Body of pancreas (tissue), 4 donors: ENCODE measurements around the gene RNF14. TPM values are rescaled to one million over a fixed set of nuclear protein-coding genes. Genes with fewer than 3 reads are reported as not detected.

ENCODE experiments used
- ATAC-seq: fragments of 150-250 bp; one replicate; pipeline ENCODE4 v1.9.1; 2016
- DNase-seq, 4 donors: peaks; one replicate each; pipeline ENCODE4 v3.0.0-alpha.2; 2019
- H3K27ac ChIP-seq, 4 donors: fragments of 200-600 bp; sonication (generic); 1 replicate in 3 of 4; 2 replicates in 1 of 4; pipeline versions ENCODE4 v1.5.1 to v1.6.1; 2016 to 2019; ENCODE audit warnings: mild to moderate bottlenecking in 1 of 4, mixed read lengths in 1 of 4, moderate library complexity in 1 of 4
- H3K27me3 ChIP-seq, 2 donors: fragments of 200-600 bp; sonication (generic); one replicate each; pipeline ENCODE4 v1.6.0; 2016; ENCODE audit warnings: mild to moderate bottlenecking in 1 of 2
- H3K36me3 ChIP-seq, 2 donors: fragments of 200-600 bp; sonication (generic); replicated peaks in 1 of 2; 2 replicates each; pipeline ENCODE4 v1.5.1; 2016; ENCODE audit warnings: low read depth in 2 of 2; ENCODE audit not compliant: insufficient read depth in 1 of 2
- H3K4me1 ChIP-seq: fragments of 200-600 bp; sonication (generic); one replicate; pipeline ENCODE4 v1.6.0; 2016
- H3K4me3 ChIP-seq, 2 donors: fragments of 200-600 bp; sonication (generic); 1 replicate in 1 of 2; 2 replicates in 1 of 2; pipeline ENCODE4 v1.5.1; 2016 to 2019
- H3K9me3 ChIP-seq, 3 donors: fragments of 200-600 bp; sonication (generic); 1 replicate in 2 of 3; 2 replicates in 1 of 3; pipeline ENCODE4 v1.5.1; 2016
- POLR2A ChIP-seq, 3 donors: fragments of 450-650 bp; IDR thresholded peaks; one replicate each; pipeline ENCODE4 v1.6.1; 2016; ENCODE audit warnings: antibody characterized with exemption in 3 of 3, mild to moderate bottlenecking in 2 of 3
- WGBS, 2 donors: methylation state at CpG; one replicate each; pipeline ENCODE4 v1.1.5; 2017; 5-methylcytosine and 5-hydroxymethylcytosine counted together
- intact Hi-C: fragments of 100-400 bp; cut with DNase I; formaldehyde crosslinking; loops from one replicate; pipeline ENCODE4 v1.15.1; 2023
- total RNA-seq, 2 donors: library from RNA; depleted of rRNA; stranded (reverse); fragments of >200 nt; gene quantifications; one replicate each; pipeline ENCODE4 v1.1.0, GENCODE V29; 2016
- TF ChIP-seq, protein P1 (sequence below), 7 experiments: fragments of 450-650 bp in 4 of 7; fragments of 200-600 bp in 3 of 7; sonication (generic) in 3 of 7; IDR thresholded peaks; one replicate each; pipeline ENCODE4 v1.5.1; 2016 to 2019; ENCODE audit warnings: antibody characterized with exemption in 7 of 7

The RNF14 gene
- total RNA-seq, 2 donors from 2014 or later = 29.3 to 44.2 TPM

GRCh38 chr5:141931694-141932093, 37.2 kb upstream of the RNF14 start:
- peaks cover 27 to 64% of the 10 kb centered on the region in 2 donors for H3K36me3 ChIP-seq
- peaks cover 4% of the 10 kb centered on the region for H3K4me1 ChIP-seq
- no peak overlapping the region for H3K4me3 ChIP-seq
- no peaks in the 10 kb centered on the region for H3K9me3 ChIP-seq
- TF ChIP-seq, protein P1, sequence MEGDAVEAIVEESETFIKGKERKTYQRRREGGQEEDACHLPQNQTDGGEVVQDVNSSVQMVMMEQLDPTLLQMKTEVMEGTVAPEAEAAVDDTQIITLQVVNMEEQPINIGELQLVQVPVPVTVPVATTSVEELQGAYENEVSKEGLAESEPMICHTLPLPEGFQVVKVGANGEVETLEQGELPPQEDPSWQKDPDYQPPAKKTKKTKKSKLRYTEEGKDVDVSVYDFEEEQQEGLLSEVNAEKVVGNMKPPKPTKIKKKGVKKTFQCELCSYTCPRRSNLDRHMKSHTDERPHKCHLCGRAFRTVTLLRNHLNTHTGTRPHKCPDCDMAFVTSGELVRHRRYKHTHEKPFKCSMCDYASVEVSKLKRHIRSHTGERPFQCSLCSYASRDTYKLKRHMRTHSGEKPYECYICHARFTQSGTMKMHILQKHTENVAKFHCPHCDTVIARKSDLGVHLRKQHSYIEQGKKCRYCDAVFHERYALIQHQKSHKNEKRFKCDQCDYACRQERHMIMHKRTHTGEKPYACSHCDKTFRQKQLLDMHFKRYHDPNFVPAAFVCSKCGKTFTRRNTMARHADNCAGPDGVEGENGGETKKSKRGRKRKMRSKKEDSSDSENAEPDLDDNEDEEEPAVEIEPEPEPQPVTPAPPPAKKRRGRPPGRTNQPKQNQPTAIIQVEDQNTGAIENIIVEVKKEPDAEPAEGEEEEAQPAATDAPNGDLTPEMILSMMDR (IDR thresholded peaks at IDR 0.05) = no peak
- TF ChIP-seq POLR2A (IDR thresholded peaks at IDR 0.05) = no peak
- ATAC-seq (no peak), DNase-seq (no peak)
- WGBS, 2 donors = 89 to 93% methylated on average over 5 of the region's 5 CpGs
- no peak overlapping the region for H3K27ac ChIP-seq
- H3K27me3 ChIP-seq = no peaks in the 10 kb centered on the region
- intact Hi-C loops = no loop called here

- ATAC-seq = no peak
Observed at GRCh38 chr5:141933151-141933550, 35.8 kb upstream of the RNF14 start.

DNA sequence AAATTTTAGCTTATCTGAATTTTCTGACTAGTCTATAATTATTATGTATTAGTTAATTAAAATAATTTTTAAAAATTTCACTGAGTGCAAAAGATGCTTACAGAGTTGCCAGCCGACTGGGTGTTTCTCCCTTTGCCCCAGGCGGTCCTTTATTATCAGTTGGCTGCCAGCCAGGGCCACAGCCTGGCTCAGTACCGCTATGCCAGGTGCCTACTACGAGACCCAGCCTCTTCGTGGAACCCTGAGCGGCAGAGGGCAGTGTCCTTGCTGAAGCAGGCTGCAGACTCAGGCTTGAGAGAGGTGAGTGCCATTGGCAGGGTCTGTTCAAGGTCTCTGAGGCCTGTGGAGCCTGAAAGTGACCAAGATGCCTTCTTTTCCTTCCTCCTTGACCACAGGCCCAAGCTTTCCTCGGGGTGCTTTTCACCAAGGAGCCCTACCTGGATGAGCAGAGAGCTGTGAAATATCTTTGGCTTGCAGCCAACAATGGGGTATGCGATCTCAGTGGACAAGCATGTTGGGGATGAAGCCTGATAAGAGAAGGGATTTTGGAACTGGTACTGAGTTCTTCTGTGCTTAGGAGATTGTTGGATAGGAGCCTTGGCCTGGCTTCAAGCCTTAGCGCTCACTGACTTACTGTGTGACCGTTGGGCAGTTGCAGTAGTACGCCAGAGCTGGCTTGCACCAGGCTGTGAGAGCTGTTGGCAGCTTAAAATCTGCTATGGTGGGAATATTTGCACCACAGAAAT, 34.6 kb upstream of the RNF14 start:
- ATAC-seq = peak; percentile 50
- no peaks in the 10 kb centered on the region for H3K27me3 ChIP-seq
- H3K9me3 ChIP-seq = no peaks in the 10 kb centered on the region
- intact Hi-C loops = no loop called here
- H3K4me3 ChIP-seq = no peak overlapping the region
- 37 to 39% methylated on average over 11 of the region's 11 CpGs for WGBS, 2 donors
- peaks cover 4% of the 10 kb centered on the region for H3K4me1 ChIP-seq
- no peak for TF ChIP-seq POLR2A (IDR thresholded peaks at IDR 0.05)
- TF ChIP-seq, protein P1 (IDR thresholded peaks at IDR 0.05) = peak in 1 of 7 experiments; percentile 14
- peak; percentile 38 to 73 (median 48) for DNase-seq
- H3K27ac ChIP-seq = no peak overlapping the region
- H3K36me3 ChIP-seq = peaks cover 24 to 57% of the 10 kb centered on the region in 2 donors

More at GRCh38 chr5:141933151-141933550, 35.8 kb upstream of the RNF14 start:
- H3K9me3 ChIP-seq = no peaks in the 10 kb centered on the region
- no peak overlapping the region for H3K27ac ChIP-seq
- TF ChIP-seq, protein P1 (IDR thresholded peaks at IDR 0.05) = no peak
- TF ChIP-seq POLR2A (IDR thresholded peaks at IDR 0.05) = no peak
- no peak overlapping the region for H3K4me3 ChIP-seq
- intact Hi-C loops = no loop called here
- WGBS, 2 donors = 88 to 92% methylated on average over 7 of the region's 7 CpGs
- no peak for DNase-seq
- H3K4me1 ChIP-seq = peaks cover 4% of the 10 kb centered on the region
- H3K36me3 ChIP-seq = peaks cover 24 to 63% of the 10 kb centered on the region in 2 donors
- H3K27me3 ChIP-seq = no peaks in the 10 kb centered on the region

- no peak overlapping the region for H3K4me3 ChIP-seq
- H3K36me3 ChIP-seq = peaks cover 12 to 49% of the 10 kb centered on the region in 2 donors
- WGBS, 2 donors = 93% methylated on average over 4 of the region's 4 CpGs
- intact Hi-C loops = no loop called here
- no peaks in the 10 kb centered on the region for H3K27me3 ChIP-seq
- DNase-seq (no peak), ATAC-seq (no peak)
- no peak overlapping the region for H3K27ac ChIP-seq
- no peaks in the 10 kb centered on the region for H3K9me3 ChIP-seq
- H3K4me1 ChIP-seq = peaks cover 4% of the 10 kb centered on the region
- TF ChIP-seq POLR2A (IDR thresholded peaks at IDR 0.05) = no peak
- TF ChIP-seq, protein P1 (IDR thresholded peaks at IDR 0.05) = no peak
Observed at GRCh38 chr5:141935538-141935937, 33.4 kb upstream of the RNF14 start.
